ENCODE results near the gene EIF3I. TPM values are rescaled to one million over a fixed set of nuclear protein-coding genes. Genes with fewer than 3 reads are reported as not detected.

EIF3I gene
- total RNA-seq, 2 experiments from 2014 or later: 382 to 391 TPM

- no peaks in the 10 kb centered on the region for H3K27me3 Mint-ChIP-seq (ENCODE audit: low read depth)
- no peak for DNase-seq
- peaks cover 10% of the 10 kb centered on the region for H3K36me3 Mint-ChIP-seq (ENCODE audit: low read depth)
- intact Hi-C loops (cut with micrococcal nuclease): loop anchor here (5.0 kb wide), 1 partner anchor 131 kb away; no protein-coding TSS in a partner anchor
- CTCF ChIA-PET: interaction anchor here (1.7 kb wide), 1 partner anchor 27 kb away, joined by 5 read pairs; no protein-coding TSS in a partner anchor
- H3K4me3 Mint-ChIP-seq: peak overlapping the region; percentile 95
- no peaks in the 10 kb centered on the region for H3K9me3 Mint-ChIP-seq
- no peak overlapping the region for H3K27ac Mint-ChIP-seq
- H3K4me1 Mint-ChIP-seq (ENCODE audit: low read depth): peaks cover 37% of the 10 kb centered on the region
Observed at GRCh38 chr1:32220746-32221580, 1.2 kb upstream of the EIF3I start.

DNA sequence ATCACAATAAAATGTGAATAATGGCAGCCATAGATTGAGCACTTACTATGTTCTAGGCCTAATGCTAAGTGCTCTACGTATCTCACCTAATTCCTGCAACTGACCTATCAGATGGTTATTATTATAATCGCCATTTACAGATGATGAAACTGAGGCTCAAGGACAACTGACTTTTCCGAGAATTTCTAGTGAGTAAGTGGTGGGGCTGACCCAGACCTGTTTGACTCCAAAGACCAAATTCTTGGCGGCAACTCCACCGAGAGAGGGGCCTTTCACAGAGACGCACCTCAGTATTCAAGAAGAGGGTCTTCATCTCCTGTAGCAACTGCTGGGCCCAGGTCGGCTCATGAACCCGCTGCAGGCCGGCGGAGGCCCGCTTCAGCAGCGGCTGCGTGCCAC lies 627 bp upstream of the EIF3I start:
- Mint-ChIP-seq H3K36me3 (ENCODE audit: low read depth) (peaks cover 14% of the 10 kb centered on the region), H3K9me3 (no peaks in the 10 kb centered on the region), H3K27ac (peak overlapping the region; percentile 97), H3K4me3 (peak overlapping the region; percentile 95), H3K4me1 (ENCODE audit: low read depth) (peaks cover 35% of the 10 kb centered on the region), H3K27me3 (ENCODE audit: low read depth) (no peaks in the 10 kb centered on the region)
- CTCF ChIA-PET: interaction anchor here (1.7 kb wide), 1 partner anchor 27 kb away, joined by 5 read pairs; no protein-coding TSS in a partner anchor
- intact Hi-C loops (cut with micrococcal nuclease): loop anchor here (5.0 kb wide), 1 partner anchor 131 kb away; no protein-coding TSS in a partner anchor
- DNase-seq: no peak

- CTCF ChIA-PET: interaction anchor here (0.6 to 1.9 kb wide), 10 partner anchors 8 to 728 kb away, joined by 3 to 8 read pairs (median 4); partner anchors contain the start of gene LCK
- no peaks in the 10 kb centered on the region for H3K9me3 Mint-ChIP-seq
- peaks cover 27% of the 10 kb centered on the region for H3K36me3 Mint-ChIP-seq (ENCODE audit: low read depth)
- peak overlapping the region; percentile 95 for H3K4me3 Mint-ChIP-seq
- H3K4me1 Mint-ChIP-seq (ENCODE audit: low read depth): peaks cover 38% of the 10 kb centered on the region
- peak overlapping the region; percentile 97 for H3K27ac Mint-ChIP-seq
- intact Hi-C loops (cut with micrococcal nuclease): loop anchor here (2.0 to 5.0 kb wide), 3 partner anchors 23 to 129 kb away; partner anchors contain the start of gene CCDC28B
- no peak for DNase-seq
- H3K27me3 Mint-ChIP-seq (ENCODE audit: low read depth): no peaks in the 10 kb centered on the region
Observed at GRCh38 chr1:32223683-32224082, 1.5 kb downstream of the EIF3I start.

DNA sequence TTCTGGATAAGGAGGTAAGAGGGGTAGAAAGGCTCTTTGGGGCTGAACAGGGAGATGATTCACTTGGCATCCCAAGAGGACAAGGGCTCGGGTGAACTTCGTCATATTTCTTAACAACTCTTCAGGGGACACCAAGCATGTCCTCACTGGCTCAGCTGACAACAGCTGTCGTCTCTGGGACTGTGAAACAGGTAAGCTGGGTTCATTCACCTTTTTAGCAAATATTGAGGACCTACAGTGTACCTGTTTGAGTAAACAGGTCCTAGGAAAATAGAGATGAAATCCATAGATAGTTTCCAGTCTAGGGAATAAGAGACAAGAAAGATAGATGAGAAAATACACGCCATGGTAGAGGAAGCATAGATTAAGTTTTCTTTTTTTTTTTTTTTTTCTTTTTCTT lies 2.1 kb downstream of the EIF3I start:
- CTCF ChIA-PET: interaction anchor here (1.0 to 1.8 kb wide), 5 partner anchors 9 to 26 kb away, joined by 4 to 6 read pairs (median 5); partner anchors contain the start of gene LCK
- DNase-seq: no peak
- H3K27ac Mint-ChIP-seq: peak overlapping the region; percentile 46
- H3K36me3 Mint-ChIP-seq (ENCODE audit: low read depth): peaks cover 33% of the 10 kb centered on the region
- peaks cover 38% of the 10 kb centered on the region for H3K4me1 Mint-ChIP-seq (ENCODE audit: low read depth)
- H3K9me3 Mint-ChIP-seq: no peaks in the 10 kb centered on the region
- peak overlapping the region; percentile 49 for H3K4me3 Mint-ChIP-seq
- no peaks in the 10 kb centered on the region for H3K27me3 Mint-ChIP-seq (ENCODE audit: low read depth)
- intact Hi-C loops (cut with micrococcal nuclease): loop anchor here (5.0 kb wide), 1 partner anchor 128 kb away; no protein-coding TSS in a partner anchor

DNA sequence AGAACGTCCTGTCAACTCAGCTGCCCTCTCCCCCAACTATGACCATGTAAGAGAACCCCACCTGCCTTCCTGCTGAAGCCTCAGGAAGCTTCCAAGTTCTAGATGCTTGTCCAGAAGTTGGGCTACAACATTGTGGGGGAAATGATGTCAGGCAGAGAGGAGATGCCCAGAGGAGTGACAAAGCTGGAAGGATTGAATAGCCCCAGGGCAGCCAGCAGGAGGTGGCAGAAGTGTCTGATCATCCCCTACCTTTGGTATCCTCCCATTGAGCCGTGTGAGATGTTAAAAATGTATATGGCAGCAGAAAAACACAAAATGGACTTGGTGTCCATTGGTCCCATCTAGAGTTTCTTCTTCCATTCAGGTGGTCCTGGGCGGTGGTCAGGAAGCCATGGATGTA lies 6.6 kb downstream of the EIF3I start:
- peaks cover 19% of the 10 kb centered on the region for H3K4me1 Mint-ChIP-seq (ENCODE audit: low read depth)
- no peak for DNase-seq
- H3K27me3 Mint-ChIP-seq (ENCODE audit: low read depth): no peaks in the 10 kb centered on the region
- H3K9me3 Mint-ChIP-seq: no peaks in the 10 kb centered on the region
- no peak overlapping the region for H3K27ac Mint-ChIP-seq
- H3K36me3 Mint-ChIP-seq (ENCODE audit: low read depth): peaks cover 39% of the 10 kb centered on the region
- CTCF ChIA-PET: interaction anchor here (0.6 to 3.9 kb wide), 4 partner anchors 8 to 23 kb away, joined by 3 to 16 read pairs (median 8); partner anchors contain the start of gene IQCC
- intact Hi-C loops (cut with micrococcal nuclease): no loop called here
- H3K4me3 Mint-ChIP-seq: no peak overlapping the region

GRCh38 chr1:32231843-32232432 lies 9.7 kb downstream of the EIF3I start:
- peaks cover 28% of the 10 kb centered on the region for H3K36me3 Mint-ChIP-seq (ENCODE audit: low read depth)

DNA sequence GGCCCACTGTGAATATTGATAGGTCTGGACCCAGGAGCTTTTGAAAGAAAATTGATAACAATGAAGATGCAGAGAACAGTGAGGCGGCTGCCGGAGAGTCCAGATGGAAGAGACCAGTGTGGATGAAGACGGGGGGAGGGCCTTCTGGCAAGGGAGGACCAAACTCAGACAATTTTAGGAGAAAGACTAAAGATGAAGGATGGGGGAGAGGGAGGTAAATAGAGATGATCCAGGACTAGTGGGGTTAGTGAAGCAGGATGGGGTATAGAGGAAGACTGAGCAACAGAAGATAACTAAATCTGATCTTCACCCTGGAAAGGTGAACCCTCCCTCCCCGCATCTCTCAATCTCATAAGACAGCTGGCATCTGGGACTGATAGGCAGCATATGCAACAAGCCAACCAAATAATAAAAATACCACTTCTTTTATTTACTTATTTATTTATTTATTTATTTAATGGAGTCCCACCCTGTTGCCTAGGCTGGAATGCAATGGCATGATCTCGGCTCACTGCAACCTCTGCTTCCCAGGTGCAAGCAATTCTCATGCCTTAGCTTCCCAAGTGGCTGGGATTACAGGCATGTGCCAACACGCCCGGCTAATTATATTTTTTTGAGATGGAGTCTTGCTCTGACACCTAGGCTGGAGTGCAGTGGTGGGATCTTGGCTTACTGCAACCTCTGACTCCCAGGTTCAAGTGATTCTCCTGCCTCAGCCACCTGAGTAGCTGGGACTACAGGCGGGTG lies 10.5 kb downstream of the EIF3I start:
- Mint-ChIP-seq H3K36me3 (ENCODE audit: low read depth) (peaks cover 24% of the 10 kb centered on the region), H3K4me3 (no peak overlapping the region), H3K27ac (no peak overlapping the region), H3K27me3 (ENCODE audit: low read depth) (no peaks in the 10 kb centered on the region), H3K9me3 (no peaks in the 10 kb centered on the region), H3K4me1 (ENCODE audit: low read depth) (no peaks in the 10 kb centered on the region)
- intact Hi-C loops (cut with micrococcal nuclease): no loop called here
- no peak for DNase-seq
- CTCF ChIA-PET: interaction anchor here (0.8 to 0.9 kb wide), 2 partner anchors 17 to 162 kb away, joined by 3 read pairs; partner anchors contain the start of gene BSDC1

More at GRCh38 chr1:32231843-32232432, 9.7 kb downstream of the EIF3I start:
- Mint-ChIP-seq H3K27me3 (ENCODE audit: low read depth) (no peaks in the 10 kb centered on the region), H3K9me3 (no peaks in the 10 kb centered on the region), H3K4me3 (no peak overlapping the region), H3K4me1 (ENCODE audit: low read depth) (peaks cover 4% of the 10 kb centered on the region), H3K27ac (no peak overlapping the region)
- CTCF ChIA-PET: no interaction called here
- DNase-seq: no peak
- intact Hi-C loops (cut with micrococcal nuclease): no loop called here

DNA sequence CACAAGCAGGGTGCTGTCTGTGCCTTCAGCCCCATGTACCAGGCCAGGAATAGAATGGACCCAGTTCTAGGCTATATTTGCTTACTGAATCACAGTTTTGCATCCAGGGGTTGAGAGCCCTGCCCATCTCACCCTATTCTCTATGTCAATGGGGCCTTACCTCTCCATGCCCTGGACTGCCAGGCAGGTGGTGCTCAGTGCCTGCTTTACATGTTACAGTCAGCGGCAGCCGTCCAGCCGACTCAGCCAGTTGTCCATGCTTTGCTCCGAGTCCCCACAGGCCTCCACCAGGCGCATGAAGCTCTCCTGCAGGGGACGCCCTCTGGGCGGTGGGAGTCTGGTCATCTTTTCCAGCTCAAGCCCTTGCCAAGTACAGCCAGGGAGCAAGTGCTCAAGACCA lies 12.6 kb downstream of the EIF3I start:
- CTCF ChIA-PET: interaction anchor here (1.1 to 2.0 kb wide), 3 partner anchors 14 to 179 kb away, joined by 3 to 4 read pairs (median 4); no protein-coding TSS in a partner anchor
- Mint-ChIP-seq H3K27ac (no peak overlapping the region), H3K27me3 (ENCODE audit: low read depth) (no peaks in the 10 kb centered on the region), H3K9me3 (no peaks in the 10 kb centered on the region), H3K4me1 (ENCODE audit: low read depth) (no peaks in the 10 kb centered on the region), H3K36me3 (ENCODE audit: low read depth) (peaks cover 8% of the 10 kb centered on the region), H3K4me3 (no peak overlapping the region)
- no peak for DNase-seq
- intact Hi-C loops (cut with micrococcal nuclease): no loop called here

DNA sequence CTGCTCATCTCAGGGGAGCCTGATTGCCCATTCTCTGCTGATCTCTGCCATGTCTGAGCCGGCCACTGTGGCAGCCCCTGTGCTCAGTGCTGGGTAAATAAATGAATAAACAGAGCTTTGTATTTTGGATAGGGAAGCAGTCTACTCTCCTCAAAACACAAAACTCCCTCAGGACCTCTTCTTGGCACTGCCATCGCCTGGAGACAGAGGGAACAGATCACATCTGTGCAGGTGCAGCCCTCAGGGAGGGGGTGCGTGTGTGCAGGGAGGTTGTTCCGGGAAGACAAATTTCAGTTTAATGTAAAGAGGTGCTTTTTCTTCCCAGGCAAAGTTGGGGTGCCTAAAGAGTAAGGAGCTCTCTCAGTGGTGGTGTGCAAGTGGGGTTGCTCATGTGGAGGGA lies 17.1 kb downstream of the EIF3I start:
- intact Hi-C loops (cut with micrococcal nuclease): no loop called here
- H3K4me3 Mint-ChIP-seq: peak overlapping the region; percentile 82
- H3K27ac Mint-ChIP-seq: no peak overlapping the region
- CTCF ChIA-PET: interaction anchor here (0.6 to 2.6 kb wide), 6 partner anchors 11 to 169 kb away, joined by 3 to 26 read pairs (median 6); partner anchors contain the start of gene LCK
- H3K4me1 Mint-ChIP-seq (ENCODE audit: low read depth): peaks cover 23% of the 10 kb centered on the region
- no peak for DNase-seq
- H3K9me3 Mint-ChIP-seq: no peaks in the 10 kb centered on the region
- H3K27me3 Mint-ChIP-seq (ENCODE audit: low read depth): no peaks in the 10 kb centered on the region
- peaks cover 2% of the 10 kb centered on the region for H3K36me3 Mint-ChIP-seq (ENCODE audit: low read depth)

DNA sequence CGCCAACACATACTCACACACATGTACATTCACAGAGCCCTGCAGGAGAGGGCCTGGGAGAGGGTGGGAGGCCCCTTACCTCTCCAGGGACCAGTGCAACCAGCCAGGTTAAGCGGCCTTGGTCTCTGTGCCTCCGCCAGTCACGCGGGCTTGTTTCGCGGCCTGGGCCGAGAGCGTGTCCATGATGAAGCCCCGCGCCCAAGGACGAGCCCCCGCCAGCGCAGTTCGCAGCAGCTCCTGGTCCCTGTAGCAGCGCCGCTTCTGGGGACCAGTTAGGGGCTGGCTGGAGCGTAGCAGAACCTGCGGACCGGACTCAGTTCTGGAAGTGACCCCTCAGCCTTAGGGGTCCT lies 17.6 kb downstream of the EIF3I start:
- peak overlapping the region; percentile 82 for H3K4me3 Mint-ChIP-seq
- no peaks in the 10 kb centered on the region for H3K27me3 Mint-ChIP-seq (ENCODE audit: low read depth)
- H3K9me3 Mint-ChIP-seq: no peaks in the 10 kb centered on the region
- peaks cover under 1% of the 10 kb centered on the region for H3K36me3 Mint-ChIP-seq (ENCODE audit: low read depth)
- peaks cover 23% of the 10 kb centered on the region for H3K4me1 Mint-ChIP-seq (ENCODE audit: low read depth)
- H3K27ac Mint-ChIP-seq: no peak overlapping the region
- CTCF ChIA-PET: interaction anchor here (0.6 to 2.6 kb wide), 5 partner anchors 10 to 168 kb away, joined by 3 to 26 read pairs (median 9); partner anchors contain the start of gene LCK
- intact Hi-C loops (cut with micrococcal nuclease): loop anchor here (1.0 kb wide), 1 partner anchor 9 kb away; no protein-coding TSS in a partner anchor
- no peak for DNase-seq

DNA sequence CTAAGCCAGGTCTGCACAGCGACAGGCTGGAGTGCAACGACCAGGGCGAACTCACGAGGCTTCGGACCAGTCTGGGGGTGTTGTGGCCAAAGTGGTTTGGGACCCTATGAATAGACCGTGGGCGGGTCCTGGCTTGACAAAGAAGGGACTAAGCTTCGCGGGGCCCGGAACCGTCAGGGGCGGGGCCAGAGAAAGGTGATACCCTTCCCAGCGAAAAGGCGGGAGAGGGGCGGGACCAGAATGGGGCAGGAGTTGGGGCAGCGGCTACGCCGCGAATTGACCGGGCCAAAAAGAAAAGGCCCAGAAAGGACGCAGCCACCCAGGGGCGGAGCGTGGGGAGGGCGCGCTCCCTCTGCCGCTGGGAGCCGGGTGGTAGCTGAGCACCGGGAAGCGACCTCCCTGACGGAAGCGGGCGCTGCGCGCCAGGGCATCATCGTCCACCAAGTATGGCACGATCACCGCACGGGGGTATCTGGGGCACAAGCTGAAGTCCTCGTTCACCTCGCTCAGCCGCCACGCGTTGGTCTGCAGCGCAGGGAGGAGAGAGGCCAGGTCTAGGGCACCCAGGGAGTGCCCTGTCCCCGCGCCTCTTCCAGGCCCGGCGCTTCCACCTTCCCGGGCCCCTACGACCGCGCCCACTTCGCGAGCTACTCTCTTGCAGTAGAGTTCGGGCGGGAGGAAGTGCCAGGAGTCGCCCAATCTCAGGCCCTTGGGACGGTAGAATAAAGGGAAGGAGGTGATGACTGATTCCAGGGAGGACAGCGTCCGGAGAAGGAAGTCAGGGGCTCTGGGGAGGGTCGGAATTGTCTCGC lies 18.1 kb downstream of the EIF3I start:
- intact Hi-C loops (cut with micrococcal nuclease): loop anchor here (1.0 kb wide), 1 partner anchor 8 kb away; no protein-coding TSS in a partner anchor
- H3K9me3 Mint-ChIP-seq: no peaks in the 10 kb centered on the region

More for the DNA sequence above, 18.1 kb downstream of the EIF3I start:
- CTCF ChIA-PET: interaction anchor here (0.7 to 2.6 kb wide), 12 partner anchors 10 to 168 kb away, joined by 3 to 26 read pairs (median 3); partner anchors contain the start of gene LCK
- peak; percentile 72 for DNase-seq
- Mint-ChIP-seq H3K4me1 (ENCODE audit: low read depth) (peaks cover 23% of the 10 kb centered on the region), H3K36me3 (ENCODE audit: low read depth) (no peaks in the 10 kb centered on the region), H3K27ac (peak overlapping the region; percentile 50), H3K4me3 (peak overlapping the region; percentile 82), H3K27me3 (ENCODE audit: low read depth) (no peaks in the 10 kb centered on the region)

All from activated naive CD4-positive, alpha-beta T cell treated with anti-CD3 and anti-CD28 coated beads for 36 hours (primary cell).